Heart left ventricle (tissue), 13 donors: ENCODE results near the gene KLHDC8A.

ENCODE experiments used
- CTCF ChIP-seq, 12 donors: fragments of 200-600 bp; sonication (generic) in 4 of 12; IDR thresholded peaks; one replicate each; pipeline versions ENCODE4 v1.5.0 to v1.8.0; 2018 to 2022; ENCODE audit warnings: antibody characterized with exemption in 12 of 12, mild to moderate bottlenecking in 5 of 12
- POLR2A ChIP-seq, 2 donors: fragments of 450-650 bp; IDR thresholded peaks; one replicate each; pipeline ENCODE4 v1.6.1; 2017; ENCODE audit warnings: antibody characterized with exemption in 2 of 2, mild to moderate bottlenecking in 2 of 2, moderate library complexity in 2 of 2
- donor health status: ischemic (EF 13 %, LVEDD 7.1; RV severe dilation, severe dysfunction).
- donor health status: DM: no; HTN: yes; CAD: no.
- donor health status: DM: no; HTN: no; CAD: no.
- donor health status: ischemic (EF 25% LVEDD 6.9; RV normal size, moderate dysfunction).
- donor health status: ischemic (EF 25% LVEDD 5.7; RV mildly dilated, moderate dysfunction).
- donor health status: ischemic (EF 35%, LVEDD 5.7; RV mildly dilated, moderate dysfunction).
- donor health status: nonischemic (EF 11% LVEDD 7.7; RV severe dilation, severe dysfunction).
- donor health status: DM: yes; HTN: yes; CAD: no.
- donor health status: PGD.
- donor health status: ischemic (EF 29% LVEDD 5.4; RV normal size, mild dysfunction).
- donor health status: nonischemic (EF 23%, LVEDD 6.1; RV moderate dilation, normal function).

- TF ChIP-seq CTCF (IDR thresholded peaks at IDR 0.05) (no peak), POLR2A (IDR thresholded peaks at IDR 0.05) (no peak)
Observed at GRCh38 chr1:205353191-205353590, 3.5 kb downstream of the KLHDC8A start.
